Testis (tissue), 3 donors: ENCODE measurements around the gene NADK. TPM values are rescaled to one million over a fixed set of nuclear protein-coding genes. Genes with fewer than 3 reads are reported as not detected.
A peak's percentile ranks its signal among the peaks of the same experiment; 100 is the strongest.

Experiments used
- DNase-seq: peaks from one replicate; pipeline ENCODE4 v3.0.0-alpha.2; 2019
- H3K27ac ChIP-seq, 2 donors: fragments of 200-600 bp; sonication (generic); one replicate each; pipeline ENCODE4 v1.5.1; 2019
- H3K27me3 ChIP-seq: fragments of 200-600 bp; sonication (generic); one replicate; pipeline ENCODE4 v1.5.1; 2019
- H3K36me3 ChIP-seq: fragments of 200-600 bp; sonication (generic); one replicate; pipeline ENCODE4 v1.5.1; 2017; ENCODE audit warnings: low read depth; ENCODE audit errors: missing control alignments
- H3K4me1 ChIP-seq: fragments of 200-600 bp; sonication (generic); one replicate; pipeline ENCODE4 v1.5.1; 2019
- H3K4me3 ChIP-seq, 2 donors: fragments of 200-600 bp; sonication (generic); one replicate each; pipeline ENCODE4 v1.5.1; 2017 to 2019
- H3K9me3 ChIP-seq: fragments of 200-600 bp; sonication (generic); one replicate; pipeline ENCODE4 v1.5.1; 2017
- CTCF ChIP-seq, 3 experiments: fragments of 450-650 bp in 2 of 3; fragments of 200-600 bp in 1 of 3; sonication (generic) in 1 of 3; IDR thresholded peaks; one replicate each; pipeline ENCODE4 v1.5.1; 2016 to 2019; ENCODE audit warnings: antibody characterized with exemption in 3 of 3, mild to moderate bottlenecking in 2 of 3, moderate library complexity in 1 of 3
- POLR2A ChIP-seq: fragments of 450-650 bp; IDR thresholded peaks from one replicate; pipeline ENCODE4 v1.6.1; 2017; ENCODE audit warnings: antibody characterized with exemption, mild to moderate bottlenecking, moderate library complexity
- WGBS, 2 donors: methylation state at CpG; one replicate each; pipeline ENCODE4 v1.1.5; 2018; 5-methylcytosine and 5-hydroxymethylcytosine counted together
- intact Hi-C: fragments of 100-400 bp; cut with DNase I; formaldehyde crosslinking; loops from one replicate; pipeline ENCODE4 v1.15.1; 2023; ENCODE audit warnings: low total_unique reads
- polyA plus RNA-seq: library from polyadenylated mRNA; stranded (reverse); fragments of 350-450 nt; fragmentation: Illumina TruSeq; extraction: RNeasy Lipid Tissue Mini Kit (QIAGEN cat#74804); gene quantifications from one replicate; pipeline ENCODE4 v1.2.3, GENCODE V29; 2014; ENCODE audit warnings: low read depth, low replicate concordance; ENCODE audit not compliant: insufficient read depth
- total RNA-seq, 2 donors: library from RNA; depleted of rRNA; stranded (reverse); fragments of >200 nt; gene quantifications; one replicate each; pipeline ENCODE4 v1.2.3, GENCODE V29; 2016

The NADK gene
- total and polyA plus RNA-seq, 3 donors from 2014 or later: 74.9 to 111 (median 105) TPM

GRCh38 chr1:1786836-1787605 is 8.8 kb upstream of the NADK start:
- intact Hi-C loops: no loop called here
- 88 to 90% methylated on average over 20 of the region's 20 CpGs for WGBS, 2 donors
- DNase-seq: no peak
- H3K27me3 ChIP-seq: no peaks in the 10 kb centered on the region
- H3K27ac ChIP-seq: no peak overlapping the region
- no peak for TF ChIP-seq POLR2A
- TF ChIP-seq CTCF (IDR thresholded peaks at IDR 0.05): no peak
- H3K4me3 ChIP-seq: no peak overlapping the region
- no peaks in the 10 kb centered on the region for H3K9me3 ChIP-seq
- H3K36me3 ChIP-seq: no peaks in the 10 kb centered on the region
- H3K4me1 ChIP-seq: peaks cover 14% of the 10 kb centered on the region

GRCh38 chr1:1785666-1786065 is 7.4 kb upstream of the NADK start:
- no peaks in the 10 kb centered on the region for H3K9me3 ChIP-seq
- H3K27ac ChIP-seq: no peak overlapping the region
- no peak for DNase-seq
- no peaks in the 10 kb centered on the region for H3K36me3 ChIP-seq
- TF ChIP-seq POLR2A (no peak), CTCF (IDR thresholded peaks at IDR 0.05) (no peak)
- peaks cover 27% of the 10 kb centered on the region for H3K4me1 ChIP-seq
- no peak overlapping the region for H3K4me3 ChIP-seq
- 79 to 88% methylated on average over 10 of the region's 10 CpGs for WGBS, 2 donors
- H3K27me3 ChIP-seq: no peaks in the 10 kb centered on the region
- intact Hi-C loops: no loop called here

GRCh38 chr1:1784933-1785332 is 6.7 kb upstream of the NADK start:
- H3K4me1 ChIP-seq: peaks cover 34% of the 10 kb centered on the region
- intact Hi-C loops: no loop called here

GRCh38 chr1:1783320-1783719 is 5.0 kb upstream of the NADK start:
- Histone ChIP-seq H3K27me3 (no peaks in the 10 kb centered on the region), H3K36me3 (no peaks in the 10 kb centered on the region), H3K27ac (peak overlapping the region in 1 of 2 donors; percentile 91), H3K9me3 (no peaks in the 10 kb centered on the region), H3K4me3 (no peak overlapping the region), H3K4me1 (peaks cover 47% of the 10 kb centered on the region)
- DNase-seq: no peak
- 55 to 83% methylated on average over 4 to 8 of the region's 8 CpGs for WGBS, 2 donors
- TF ChIP-seq POLR2A: no peak
- no peak for TF ChIP-seq CTCF (IDR thresholded peaks at IDR 0.05)
- intact Hi-C loops: no loop called here

More at GRCh38 chr1:1784933-1785332, 6.7 kb upstream of the NADK start:
- Histone ChIP-seq H3K27me3 (no peaks in the 10 kb centered on the region), H3K27ac (peak overlapping the region in 1 of 2 donors; percentile 14), H3K36me3 (no peaks in the 10 kb centered on the region), H3K4me3 (no peak overlapping the region), H3K9me3 (no peaks in the 10 kb centered on the region)
- WGBS, 2 donors: 89 to 96% methylated on average over 12 to 13 of the region's 13 CpGs
- no peak for DNase-seq
- TF ChIP-seq POLR2A: no peak
- TF ChIP-seq CTCF (IDR thresholded peaks at IDR 0.05): no peak
